UCSD-AML1 (cell line): ENCODE data around the gene LDLRAP1.

Source experiments
- DNase-seq: peaks from one replicate; lab custom pipeline; 2025; ENCODE audit not compliant: unreplicated experiment; lab: John Stamatoyannopoulos, UW

LDLRAP1 gene

GRCh38 chr1:25541889-25542658 lies 1.3 kb upstream of the LDLRAP1 start:
- no peak for DNase-seq

- no peak for DNase-seq
Observed at GRCh38 chr1:25543005-25543424, 391 bp upstream of the LDLRAP1 start.

GRCh38 chr1:25544243-25544764 lies 898 bp downstream of the LDLRAP1 start:
- DNase-seq: no peak

GRCh38 chr1:25544819-25545218 lies 1.4 kb downstream of the LDLRAP1 start:
- DNase-seq: no peak

- DNase-seq: no peak
Observed at GRCh38 chr1:25545767-25546166, 2.4 kb downstream of the LDLRAP1 start.

GRCh38 chr1:25546193-25546592 lies 2.8 kb downstream of the LDLRAP1 start:
- no peak for DNase-seq

- no peak for DNase-seq
Observed at GRCh38 chr1:25548601-25549000, 5.2 kb downstream of the LDLRAP1 start.

GRCh38 chr1:25549273-25550154 lies 6.1 kb downstream of the LDLRAP1 start:
- peak; percentile 86 for DNase-seq

- no peak for DNase-seq
Observed at GRCh38 chr1:25550155-25550506, 6.7 kb downstream of the LDLRAP1 start.

GRCh38 chr1:25550683-25551310 lies 7.4 kb downstream of the LDLRAP1 start:
- no peak for DNase-seq

GRCh38 chr1:25553749-25554429 lies 10.5 kb downstream of the LDLRAP1 start:
- no peak for DNase-seq

GRCh38 chr1:25554430-25554780 lies 11.0 kb downstream of the LDLRAP1 start:
- no peak for DNase-seq

GRCh38 chr1:25554886-25555752 lies 11.7 kb downstream of the LDLRAP1 start:
- DNase-seq: no peak

- DNase-seq: no peak
Observed at GRCh38 chr1:25555753-25556092, 12.3 kb downstream of the LDLRAP1 start.

GRCh38 chr1:25556132-25556670 lies 12.8 kb downstream of the LDLRAP1 start:
- no peak for DNase-seq

GRCh38 chr1:25556791-25557476 lies 13.5 kb downstream of the LDLRAP1 start:
- DNase-seq: peak; percentile 54

- no peak for DNase-seq
Observed at GRCh38 chr1:25557543-25557942, 14.1 kb downstream of the LDLRAP1 start.

GRCh38 chr1:25559031-25559430 lies 15.6 kb downstream of the LDLRAP1 start:
- DNase-seq: no peak

- peak; percentile 66 for DNase-seq
Observed at GRCh38 chr1:25560001-25560400, 16.6 kb downstream of the LDLRAP1 start.
